Nasal cavity respiratory epithelium epithelial cell of viscerocranial mucosa (primary cell): ENCODE data around the gene MPHOSPH10. TPM values are rescaled to one million over a fixed set of nuclear protein-coding genes. Genes with fewer than 3 reads are reported as not detected.

ENCODE experiments used
- total RNA-seq: library from RNA; depleted of rRNA; stranded (reverse); fragments of >200 nt; gene quantifications from 2 replicates; pipeline ENCODE4 v1.2.3, GENCODE V29; 2014

The MPHOSPH10 gene, protein sequence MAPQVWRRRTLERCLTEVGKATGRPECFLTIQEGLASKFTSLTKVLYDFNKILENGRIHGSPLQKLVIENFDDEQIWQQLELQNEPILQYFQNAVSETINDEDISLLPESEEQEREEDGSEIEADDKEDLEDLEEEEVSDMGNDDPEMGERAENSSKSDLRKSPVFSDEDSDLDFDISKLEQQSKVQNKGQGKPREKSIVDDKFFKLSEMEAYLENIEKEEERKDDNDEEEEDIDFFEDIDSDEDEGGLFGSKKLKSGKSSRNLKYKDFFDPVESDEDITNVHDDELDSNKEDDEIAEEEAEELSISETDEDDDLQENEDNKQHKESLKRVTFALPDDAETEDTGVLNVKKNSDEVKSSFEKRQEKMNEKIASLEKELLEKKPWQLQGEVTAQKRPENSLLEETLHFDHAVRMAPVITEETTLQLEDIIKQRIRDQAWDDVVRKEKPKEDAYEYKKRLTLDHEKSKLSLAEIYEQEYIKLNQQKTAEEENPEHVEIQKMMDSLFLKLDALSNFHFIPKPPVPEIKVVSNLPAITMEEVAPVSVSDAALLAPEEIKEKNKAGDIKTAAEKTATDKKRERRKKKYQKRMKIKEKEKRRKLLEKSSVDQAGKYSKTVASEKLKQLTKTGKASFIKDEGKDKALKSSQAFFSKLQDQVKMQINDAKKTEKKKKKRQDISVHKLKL
- 21.2 and 30.2 TPM in 2 replicates for total RNA-seq

GRCh38 chr2:71130152-71130904 lies at the start of gene MPHOSPH10, which contains the start of gene MCEE:
MPHOSPH10 (plus strand) TSS chr2:71130634; CDS start chr2:71130666, 32 bp downstream.
MCEE (minus strand) TSS chr2:71130229; CDS start chr2:71130219, 10 bp downstream.

Other genes with a start within 250 kb of the MPHOSPH10 start
- gene VAX2, start 230.1 kb upstream of the MPHOSPH10 start, total RNA-seq = not detected in 2 replicates
- 0.21 and 0.34 TPM in 2 replicates for gene ATP6V1B1, start 194.7 kb upstream of the MPHOSPH10 start, total RNA-seq
- 0.07 TPM in 1 of 2 replicates, not detected in the other for gene ANKRD53, start 152.0 kb upstream of the MPHOSPH10 start, total RNA-seq
- 12.3 and 28.5 TPM in 2 replicates for gene TEX261, start 135.8 kb upstream of the MPHOSPH10 start, total RNA-seq
- 29.7 and 57.7 TPM in 2 replicates for gene NAGK, start 62.0 kb upstream of the MPHOSPH10 start, total RNA-seq
- 9.7 and 11.3 TPM in 2 replicates for gene MCEE, start 405 bp upstream of the MPHOSPH10 start, total RNA-seq
- gene PAIP2B, start 96.5 kb downstream of the MPHOSPH10 start, total RNA-seq = 3.1 and 5.3 TPM in 2 replicates
- 107 and 128 TPM in 2 replicates for gene ZNF638, start 201.1 kb downstream of the MPHOSPH10 start, total RNA-seq